ENCODE data around the gene FCHSD2.

DNA sequence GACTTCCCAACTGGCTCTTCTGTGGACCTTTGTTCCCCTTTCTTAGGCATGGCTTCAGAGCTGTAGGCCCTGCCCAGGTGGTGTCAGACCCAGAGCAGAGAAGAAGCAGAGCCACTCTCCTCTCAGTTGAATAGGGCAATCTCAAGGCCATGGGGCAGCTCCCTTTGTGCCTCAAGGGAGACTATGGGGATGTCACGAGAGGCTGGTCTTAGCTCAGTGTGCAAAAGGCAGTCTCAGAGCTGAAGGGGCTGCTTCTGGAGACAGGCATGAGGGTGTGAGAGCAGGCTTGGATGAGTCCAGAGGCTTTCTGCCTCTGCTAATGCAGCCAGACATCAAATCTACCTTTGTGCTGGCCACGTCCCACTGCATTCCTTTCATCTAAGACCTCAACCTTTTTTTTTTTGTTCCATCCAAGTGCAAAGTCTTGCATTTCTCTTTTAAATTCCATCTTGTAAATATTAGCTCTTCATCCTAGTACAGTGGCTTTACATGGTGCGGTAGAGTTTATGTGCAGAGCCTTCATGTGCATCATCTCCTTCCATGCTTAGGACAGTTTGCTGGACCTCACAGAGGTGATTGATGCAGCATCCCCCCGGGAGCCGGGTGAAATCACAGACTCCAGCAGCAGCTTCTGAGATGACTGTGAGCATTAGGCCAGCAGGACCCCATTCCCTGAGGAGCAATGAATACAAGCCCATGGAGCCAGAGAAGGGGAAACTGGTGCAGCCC lies 34.2 kb upstream of the FCHSD2 start:
- no peak for TF ChIP-seq ZNF274 (IDR thresholded peaks at IDR 0.05; ENCODE audit: low read depth, low read length)
- no peak for TF ChIP-seq SUZ12 (IDR thresholded peaks at IDR 0.05; ENCODE audit: extremely low read depth, insufficient read depth, insufficient read length)
- no peak for TF ChIP-seq YY1 (IDR thresholded peaks at IDR 0.05; ENCODE audit: insufficient read depth, insufficient read length)

All from NT2/D1 (cell line).